ENCODE measurements around the gene CYP24A1.

The CYP24A1 gene

DNA sequence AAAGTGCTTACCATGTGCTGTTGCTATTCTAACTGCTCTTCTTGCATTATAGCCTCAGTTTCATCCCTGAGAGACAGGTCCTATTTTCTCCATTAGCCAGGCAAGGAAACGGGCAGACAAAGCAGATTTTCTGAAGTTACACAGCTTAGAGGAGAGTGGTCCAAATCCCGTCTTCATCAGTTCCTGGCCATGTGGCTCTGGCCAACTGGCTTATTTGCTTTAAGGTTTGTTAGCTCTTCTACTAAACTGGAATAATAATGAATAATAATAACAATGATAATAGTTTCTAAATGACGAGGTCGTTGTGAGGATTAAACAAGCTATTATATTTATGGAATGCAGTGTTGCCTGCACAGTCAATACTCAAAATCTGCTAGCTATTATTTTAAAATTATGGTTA, 67.6 kb downstream of the CYP24A1 start:
- Histone ChIP-seq H3K4me2 (no peak overlapping the region), H3K27ac (no peak overlapping the region), H3K4me1 (ENCODE audit: low read depth, poor library complexity, severe bottlenecking) (no peaks in the 10 kb centered on the region), H3K27me3 (ENCODE audit: insufficient read depth, low read depth) (no peaks in the 10 kb centered on the region), H3K4me3 (IDR thresholded peaks at IDR 0.05; ENCODE audit: insufficient read depth, low read depth, low read length) (no peak overlapping the region), H4K20me1 (ENCODE audit: insufficient read depth) (no peaks in the 10 kb centered on the region), H3K9ac (no peak overlapping the region), H2AFZ (ENCODE audit: low read depth) (no peak overlapping the region), H3K36me3 (ENCODE audit: insufficient read depth) (no peaks in the 10 kb centered on the region), H3K79me2 (ENCODE audit: insufficient read depth, low read depth) (no peaks in the 10 kb centered on the region)
- TF ChIP-seq, protein P1, sequence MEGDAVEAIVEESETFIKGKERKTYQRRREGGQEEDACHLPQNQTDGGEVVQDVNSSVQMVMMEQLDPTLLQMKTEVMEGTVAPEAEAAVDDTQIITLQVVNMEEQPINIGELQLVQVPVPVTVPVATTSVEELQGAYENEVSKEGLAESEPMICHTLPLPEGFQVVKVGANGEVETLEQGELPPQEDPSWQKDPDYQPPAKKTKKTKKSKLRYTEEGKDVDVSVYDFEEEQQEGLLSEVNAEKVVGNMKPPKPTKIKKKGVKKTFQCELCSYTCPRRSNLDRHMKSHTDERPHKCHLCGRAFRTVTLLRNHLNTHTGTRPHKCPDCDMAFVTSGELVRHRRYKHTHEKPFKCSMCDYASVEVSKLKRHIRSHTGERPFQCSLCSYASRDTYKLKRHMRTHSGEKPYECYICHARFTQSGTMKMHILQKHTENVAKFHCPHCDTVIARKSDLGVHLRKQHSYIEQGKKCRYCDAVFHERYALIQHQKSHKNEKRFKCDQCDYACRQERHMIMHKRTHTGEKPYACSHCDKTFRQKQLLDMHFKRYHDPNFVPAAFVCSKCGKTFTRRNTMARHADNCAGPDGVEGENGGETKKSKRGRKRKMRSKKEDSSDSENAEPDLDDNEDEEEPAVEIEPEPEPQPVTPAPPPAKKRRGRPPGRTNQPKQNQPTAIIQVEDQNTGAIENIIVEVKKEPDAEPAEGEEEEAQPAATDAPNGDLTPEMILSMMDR (conservative IDR thresholded peaks at IDR 0.05; ENCODE audit: low read depth, low read length) = no peak

GRCh38 chr20:54105653-54106052, 68.1 kb downstream of the CYP24A1 start:
- H3K36me3 ChIP-seq (ENCODE audit: insufficient read depth) = no peaks in the 10 kb centered on the region
- no peaks in the 10 kb centered on the region for H3K4me1 ChIP-seq (ENCODE audit: low read depth, poor library complexity, severe bottlenecking)
- TF ChIP-seq, protein P1 (conservative IDR thresholded peaks at IDR 0.05; ENCODE audit: low read depth, low read length) = no peak
- H3K27me3 ChIP-seq (ENCODE audit: insufficient read depth, low read depth) = no peaks in the 10 kb centered on the region
- no peak overlapping the region for H2AFZ ChIP-seq (ENCODE audit: low read depth)
- no peak overlapping the region for H3K9ac ChIP-seq
- H3K79me2 ChIP-seq (ENCODE audit: insufficient read depth, low read depth) = no peaks in the 10 kb centered on the region
- H4K20me1 ChIP-seq (ENCODE audit: insufficient read depth) = no peaks in the 10 kb centered on the region
- no peak overlapping the region for H3K4me2 ChIP-seq
- no peak overlapping the region for H3K27ac ChIP-seq
- no peak overlapping the region for H3K4me3 ChIP-seq (IDR thresholded peaks at IDR 0.05; ENCODE audit: insufficient read depth, low read depth, low read length)

GRCh38 chr20:54104781-54105180, 69.0 kb downstream of the CYP24A1 start:
- Histone ChIP-seq H3K27me3 (ENCODE audit: insufficient read depth, low read depth) (no peaks in the 10 kb centered on the region), H3K9ac (no peak overlapping the region), H3K4me3 (IDR thresholded peaks at IDR 0.05; ENCODE audit: insufficient read depth, low read depth, low read length) (no peak overlapping the region), H3K4me1 (ENCODE audit: low read depth, poor library complexity, severe bottlenecking) (no peaks in the 10 kb centered on the region), H2AFZ (ENCODE audit: low read depth) (no peak overlapping the region), H3K36me3 (ENCODE audit: insufficient read depth) (no peaks in the 10 kb centered on the region), H3K79me2 (ENCODE audit: insufficient read depth, low read depth) (no peaks in the 10 kb centered on the region), H3K4me2 (no peak overlapping the region), H4K20me1 (ENCODE audit: insufficient read depth) (no peaks in the 10 kb centered on the region), H3K27ac (no peak overlapping the region)
- TF ChIP-seq, protein P1 (conservative IDR thresholded peaks at IDR 0.05; ENCODE audit: low read depth, low read length) = no peak

- TF ChIP-seq, protein P1 (conservative IDR thresholded peaks at IDR 0.05; ENCODE audit: low read depth, low read length) = no peak; the same call in 1 of the 2 replicates
- Histone ChIP-seq H3K4me1 (ENCODE audit: low read depth, poor library complexity, severe bottlenecking) (no peaks in the 10 kb centered on the region), H2AFZ (ENCODE audit: low read depth) (no peak overlapping the region), H3K4me2 (no peak overlapping the region), H3K9ac (no peak overlapping the region), H3K4me3 (IDR thresholded peaks at IDR 0.05; ENCODE audit: insufficient read depth, low read depth, low read length) (no peak overlapping the region), H3K79me2 (ENCODE audit: insufficient read depth, low read depth) (no peaks in the 10 kb centered on the region), H3K27ac (no peak overlapping the region), H3K36me3 (ENCODE audit: insufficient read depth) (no peaks in the 10 kb centered on the region), H4K20me1 (ENCODE audit: insufficient read depth) (no peaks in the 10 kb centered on the region), H3K27me3 (ENCODE audit: insufficient read depth, low read depth) (no peaks in the 10 kb centered on the region)
These were observed 69.8 kb downstream of the CYP24A1 start for GRCh38 chr20:54103762-54104600.

Measured in KMS-11 (cell line).